PC-3 (cell line): ENCODE data around the gene PTPRE. TPM values are rescaled to one million over a fixed set of nuclear protein-coding genes. Genes with fewer than 3 reads are reported as not detected.

ENCODE experiments used
- ATAC-seq: fragments of 200-7000 bp; cut with Tn5 transposase; 2 replicates; pipeline ENCODE4 v1.9.1; 2020; ENCODE audit warnings: mild to moderate bottlenecking, moderate library complexity
- BruUV-seq: library from RNA; stranded (reverse); fragments of 400-500 nt; replicated peaks from 2 replicates; lab custom pipeline; 2021; lab: Mats Ljungman, UMichigan
- CTCF ChIA-PET: fragments of 300-600 bp; sonication (Branson Sonifier 250); formaldehyde crosslinking; loops from one replicate; lab custom pipeline; 2022; ENCODE audit warnings: antibody characterized with exemption; lab: Charles Lee
- POLR2A ChIA-PET: fragments of 300-600 bp; sonication (Branson Sonifier 250); formaldehyde crosslinking; loops from one replicate; lab custom pipeline; 2022; ENCODE audit warnings: antibody characterized with exemption; ENCODE audit not compliant: unreplicated experiment; lab: Charles Lee
- DNase-seq: peaks from one replicate; pipeline ENCODE4 v3.0.0-alpha.2; 2015
- H2AFZ ChIP-seq: fragments of 300-600 bp; sonication (generic); 2 replicates; pipeline ENCODE4 v1.6.0; 2016; ENCODE audit warnings: antibody characterized with exemption, low read length
- H3F3A ChIP-seq: fragments of 300-600 bp; sonication (generic); one replicate; pipeline ENCODE4 v1.6.0; 2017; ENCODE audit warnings: antibody characterized with exemption, low read length, control low read depth, mild to moderate bottlenecking; ENCODE audit not compliant: unreplicated experiment
- H3K27ac ChIP-seq: fragments of 300-600 bp; sonication (generic); 2 replicates; pipeline ENCODE4 v1.5.1; 2016; ENCODE audit warnings: mild to moderate bottlenecking, low read length
- H3K27me3 ChIP-seq: fragments of 300-600 bp; sonication (generic); 2 replicates; pipeline ENCODE4 v1.6.1; 2016; ENCODE audit warnings: low read length, mixed read lengths
- H3K36me3 ChIP-seq: fragments of 300-600 bp; sonication (generic); 2 replicates; pipeline ENCODE4 v1.6.1; 2016; ENCODE audit warnings: low read depth, mixed run types, low read length, mixed read lengths
- H3K4me1 ChIP-seq: fragments of 300-600 bp; sonication (generic); 2 replicates; pipeline ENCODE4 v1.5.1; 2016; ENCODE audit warnings: low read length; ENCODE audit not compliant: insufficient read depth
- H3K4me2 ChIP-seq: fragments of 300-600 bp; sonication (generic); 2 replicates; pipeline ENCODE4 v1.6.0; 2016; ENCODE audit warnings: low read length
- H3K4me3 ChIP-seq: fragments of 300-600 bp; sonication (generic); 2 replicates; pipeline ENCODE4 v1.5.1; 2016; ENCODE audit warnings: mild to moderate bottlenecking, low read length, mixed read lengths
- H3K79me2 ChIP-seq: fragments of 300-600 bp; sonication (generic); 2 replicates; pipeline ENCODE4 v1.6.1; 2017; ENCODE audit warnings: low read length, mixed read lengths
- H3K9ac ChIP-seq: fragments of 300-600 bp; sonication (generic); 2 replicates; pipeline ENCODE4 v1.6.0; 2016; ENCODE audit warnings: mild to moderate bottlenecking, low read length
- H3K9me2 ChIP-seq: fragments of 300-600 bp; sonication (generic); replicated peaks from 2 replicates; pipeline ENCODE4 v1.6.1; 2016; ENCODE audit warnings: mixed run types, low read length, mixed read lengths
- H3K9me3 ChIP-seq: fragments of 300-600 bp; sonication (generic); 2 replicates; pipeline ENCODE4 v1.6.1; 2016; ENCODE audit warnings: low read length, mixed read lengths
- H4K20me1 ChIP-seq: fragments of 300-600 bp; sonication (generic); 2 replicates; pipeline ENCODE4 v1.6.1; 2016; ENCODE audit warnings: low read length, mixed read lengths
- CTCF ChIP-seq: fragments of 300-600 bp; sonication (generic); conservative IDR thresholded peaks from 2 replicates; pipeline ENCODE4 v1.5.1; 2017; ENCODE audit warnings: antibody characterized with exemption, low read depth, mild to moderate bottlenecking, low read length
- EZH2 ChIP-seq: fragments of 300-600 bp; sonication (generic); IDR thresholded peaks from one replicate; pipeline ENCODE4 v1.6.1; 2017; ENCODE audit warnings: antibody characterized with exemption, mild to moderate bottlenecking, low read length; ENCODE audit not compliant: unreplicated experiment
- EZH2phosphoT487 ChIP-seq: fragments of 300-600 bp; sonication (generic); IDR thresholded peaks from 2 replicates; pipeline ENCODE4 v1.6.1; 2018; ENCODE audit warnings: mild to moderate bottlenecking, antibody characterized with exemption, low read length, borderline replicate concordance
- intact Hi-C: fragments of 100-400 bp; cut with micrococcal nuclease; formaldehyde crosslinking; loops from 2 replicates; pipeline ENCODE4 v1.9.0; 2023
- total RNA-seq: library from RNA; depleted of rRNA; stranded (reverse); fragments of >200 nt; gene quantifications from 2 replicates; pipeline ENCODE4 v1.2.3, GENCODE V29; 2014

The PTPRE gene
- total RNA-seq, 1 experiment from 2014 or later: 3.1 TPM

DNA sequence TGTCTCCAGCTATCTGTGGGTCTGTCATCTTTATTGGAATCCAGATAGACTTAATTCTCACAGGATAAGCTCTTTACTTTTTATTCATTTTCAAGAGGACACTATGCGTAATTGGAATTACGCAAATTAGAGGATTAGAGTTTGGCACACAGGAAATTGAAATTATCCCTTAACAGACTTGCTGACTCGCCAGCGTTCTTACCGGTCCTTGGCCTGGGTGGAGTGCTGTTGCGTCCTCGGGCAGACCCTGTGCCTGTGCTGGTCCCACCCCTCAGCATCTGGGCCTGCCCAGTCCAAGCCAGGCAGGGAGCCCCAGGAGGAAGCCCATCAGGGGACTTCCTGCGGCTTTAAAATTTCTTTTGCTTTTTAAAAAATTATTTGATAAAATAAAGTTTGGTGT is 117.5 kb downstream of the PTPRE start:
- H2AFZ ChIP-seq: no peak overlapping the region
- intact Hi-C loops: no loop called here
- ATAC-seq (no peak), DNase-seq (no peak)
- no peak overlapping the region for H3K9ac ChIP-seq
- no peak for TF ChIP-seq CTCF
- TF ChIP-seq EZH2phosphoT487: no peak
- no peak for TF ChIP-seq EZH2
- H3K79me2 ChIP-seq: no peaks in the 10 kb centered on the region
- ChIA-PET CTCF (no interaction called here), POLR2A (no interaction called here)
- H3K9me2 ChIP-seq: no peaks in the 10 kb centered on the region
- H3K4me3 ChIP-seq: no peak overlapping the region
- no peaks in the 10 kb centered on the region for H3K27me3 ChIP-seq
- no peaks in the 10 kb centered on the region for H3K4me1 ChIP-seq
- no peak overlapping the region for H3K27ac ChIP-seq
- no peaks in the 10 kb centered on the region for H3F3A ChIP-seq
- no peaks in the 10 kb centered on the region for H4K20me1 ChIP-seq
- no peaks in the 10 kb centered on the region for H3K36me3 ChIP-seq
- no TSS peak for BruUV-seq
- no peak overlapping the region for H3K4me2 ChIP-seq
- H3K9me3 ChIP-seq: no peaks in the 10 kb centered on the region

DNA sequence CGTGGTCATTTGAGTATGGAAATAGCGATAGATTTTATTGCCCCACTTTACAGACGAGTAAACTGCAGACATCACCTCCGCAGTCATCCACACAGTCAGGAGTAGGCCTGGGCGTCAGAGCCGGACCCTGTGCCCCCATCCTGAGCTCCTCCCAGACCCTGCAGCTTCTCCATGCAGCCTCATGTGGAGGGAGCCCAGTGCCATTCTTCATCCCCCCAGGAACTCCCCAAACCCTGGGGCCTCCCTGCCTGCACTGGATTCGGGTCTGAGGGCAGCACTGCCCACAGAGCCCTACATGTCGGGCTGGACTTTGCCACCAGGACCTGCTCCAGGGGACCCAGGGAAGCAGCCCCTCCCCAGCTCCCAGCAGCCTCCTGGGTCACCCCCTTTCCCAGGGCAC is 118.5 kb downstream of the PTPRE start:
- H3K27ac ChIP-seq: no peak overlapping the region
- H3K4me2 ChIP-seq: no peak overlapping the region
- no peaks in the 10 kb centered on the region for H3K36me3 ChIP-seq
- BruUV-seq: no TSS peak
- no peaks in the 10 kb centered on the region for H4K20me1 ChIP-seq
- H3K9ac ChIP-seq: no peak overlapping the region
- intact Hi-C loops: no loop called here
- no peaks in the 10 kb centered on the region for H3F3A ChIP-seq
- H3K4me3 ChIP-seq: no peak overlapping the region
- TF ChIP-seq CTCF (no peak), EZH2phosphoT487 (no peak), EZH2 (no peak)
- H3K79me2 ChIP-seq: no peaks in the 10 kb centered on the region
- H3K9me2 ChIP-seq: no peaks in the 10 kb centered on the region
- no peaks in the 10 kb centered on the region for H3K9me3 ChIP-seq
- no peak for DNase-seq
- no peaks in the 10 kb centered on the region for H3K4me1 ChIP-seq
- ChIA-PET CTCF (no interaction called here), POLR2A (no interaction called here)
- ATAC-seq: no peak
- H2AFZ ChIP-seq: no peak overlapping the region
- H3K27me3 ChIP-seq: no peaks in the 10 kb centered on the region

GRCh38 chr10:128025951-128026350 is 119.0 kb downstream of the PTPRE start:
- TF ChIP-seq EZH2phosphoT487: no peak
- no peak for TF ChIP-seq CTCF
- TF ChIP-seq EZH2: no peak
- no peak overlapping the region for H3K4me2 ChIP-seq
- no peak for DNase-seq
- no peak overlapping the region for H3K4me3 ChIP-seq
- no peaks in the 10 kb centered on the region for H3K79me2 ChIP-seq
- H3K36me3 ChIP-seq: no peaks in the 10 kb centered on the region
- no peaks in the 10 kb centered on the region for H3K9me3 ChIP-seq
- intact Hi-C loops: no loop called here
- no peak overlapping the region for H3K9ac ChIP-seq
- no peak for ATAC-seq
- H2AFZ ChIP-seq: no peak overlapping the region
- no peaks in the 10 kb centered on the region for H4K20me1 ChIP-seq
- no peaks in the 10 kb centered on the region for H3K4me1 ChIP-seq
- H3F3A ChIP-seq: no peaks in the 10 kb centered on the region
- H3K27ac ChIP-seq: no peak overlapping the region
- no TSS peak for BruUV-seq
- ChIA-PET POLR2A (no interaction called here), CTCF (no interaction called here)
- no peaks in the 10 kb centered on the region for H3K27me3 ChIP-seq
- H3K9me2 ChIP-seq: no peaks in the 10 kb centered on the region
